Endothelial cell of hepatic sinusoid (primary cell): ENCODE data around the gene TMEM94.
"Not testable (repeated sequence)": the region's sequence is repeated elsewhere in the genome, so short reads cannot be mapped to it uniquely, and the experiment has no call there.

ENCODE experiments used
- in situ Hi-C: cut with HindIII; loops from 2 replicates; pipeline ENCODE4 v1.10.0; 2017; ENCODE audit warnings: low sequenced_read_pairs

TMEM94 gene

DNA sequence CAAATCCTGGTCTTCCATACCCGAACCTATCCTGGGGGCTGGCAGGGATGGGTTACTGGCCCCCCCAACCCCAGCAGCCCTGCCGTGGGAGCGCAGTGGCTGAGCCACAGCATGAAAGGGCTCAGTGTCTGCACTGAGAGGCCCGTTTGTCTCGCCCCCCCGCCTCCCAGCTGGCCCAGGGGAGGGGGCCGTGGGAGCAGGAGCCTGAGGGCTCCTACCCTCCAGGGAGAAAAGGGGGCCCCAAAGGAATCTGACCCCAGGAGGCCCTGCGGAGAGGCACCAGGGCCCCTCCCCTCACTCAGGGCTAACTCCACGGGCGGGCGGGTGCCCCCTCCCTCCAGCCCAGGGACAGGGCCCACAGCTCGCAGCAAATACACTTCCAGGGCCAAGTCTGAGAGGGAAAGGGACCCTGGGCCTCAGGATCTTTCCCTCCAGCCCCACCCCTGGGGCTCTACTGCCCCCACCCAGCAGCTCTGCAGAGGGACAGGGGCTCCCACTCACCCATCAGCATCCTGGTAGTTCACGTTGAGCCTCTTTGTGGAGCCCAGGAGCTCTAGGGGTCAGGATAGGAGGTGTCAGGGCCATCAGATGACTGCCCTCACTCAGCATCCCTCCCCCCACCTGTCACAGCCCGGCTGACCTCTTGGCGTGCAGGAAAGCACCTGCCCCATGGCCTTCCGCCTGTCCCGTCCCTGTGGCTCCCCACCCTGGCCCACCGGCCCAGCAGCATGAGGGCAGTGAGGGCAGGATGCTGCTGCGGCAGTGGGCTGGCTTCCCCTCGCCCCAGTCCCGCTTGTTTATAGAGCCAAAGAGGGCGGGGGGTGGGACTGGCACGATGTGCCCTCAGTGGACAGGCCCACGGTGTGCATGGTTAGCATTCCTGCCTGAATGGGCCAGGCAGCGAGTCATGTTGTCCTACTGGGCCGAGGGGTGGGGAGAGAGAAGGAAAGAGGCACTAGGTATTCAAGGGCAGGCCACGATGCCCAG lies 51.6 kb downstream of the TMEM94 start:
- in situ Hi-C loops, result no loop called here

DNA sequence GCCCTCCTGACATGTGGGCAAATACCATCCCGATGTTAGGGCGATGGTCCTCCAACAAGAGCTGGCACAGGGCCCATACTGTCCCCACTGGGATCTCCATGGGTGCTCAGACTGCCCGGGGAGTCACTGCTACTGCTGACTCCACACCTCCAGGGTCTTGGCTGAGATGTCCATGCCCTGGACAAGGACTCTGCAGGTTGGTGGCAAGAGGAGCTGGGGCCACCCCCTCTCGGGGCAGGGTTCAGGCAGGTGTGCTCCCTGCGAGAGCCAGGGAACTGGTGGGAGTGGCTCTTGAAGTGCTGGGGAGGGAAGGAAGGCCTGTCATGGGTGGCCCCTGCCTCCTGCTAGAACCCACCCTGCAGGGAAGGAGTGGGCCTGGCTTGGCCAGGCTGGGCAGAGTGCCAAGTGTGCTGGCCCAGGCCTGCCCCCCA lies 52.5 kb downstream of the TMEM94 start:
- in situ Hi-C loops, result no loop called here

DNA sequence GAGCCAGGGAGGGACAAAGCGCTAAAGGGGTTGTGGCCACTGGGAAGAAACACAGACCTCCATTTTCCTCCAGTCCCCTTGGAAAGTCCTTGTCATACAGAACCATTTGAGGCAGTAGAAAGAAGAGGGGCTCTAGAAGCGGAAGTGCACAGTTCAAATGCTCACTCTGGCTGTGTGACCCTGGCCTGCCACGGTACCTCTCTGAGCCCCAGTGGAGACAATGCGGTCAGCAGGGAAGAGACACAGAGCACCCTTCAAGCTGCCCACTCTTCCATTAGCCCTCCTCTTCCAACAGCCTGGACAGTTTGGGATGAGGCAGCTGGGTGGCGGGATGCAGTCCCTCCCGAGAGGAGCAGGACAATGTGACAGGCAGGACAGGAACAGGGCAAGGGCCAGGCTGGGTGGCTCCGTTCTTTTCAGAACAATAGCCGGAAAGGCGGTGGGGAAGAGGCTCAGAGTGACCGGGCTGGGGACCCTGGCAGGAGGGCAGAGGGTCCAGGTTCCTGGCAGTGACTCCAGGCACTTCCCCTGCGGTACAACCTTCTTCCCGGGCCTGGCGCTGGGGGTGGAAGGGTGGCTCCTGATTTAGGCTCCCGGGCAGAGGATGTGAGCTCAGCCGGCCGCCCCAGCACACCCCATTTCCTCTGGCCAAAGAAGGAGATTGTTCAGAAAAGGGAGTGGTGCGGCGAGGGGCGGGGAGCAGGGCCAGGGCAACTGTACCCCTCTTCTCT lies 53.3 kb downstream of the TMEM94 start:
- in situ Hi-C loops, result no loop called here

DNA sequence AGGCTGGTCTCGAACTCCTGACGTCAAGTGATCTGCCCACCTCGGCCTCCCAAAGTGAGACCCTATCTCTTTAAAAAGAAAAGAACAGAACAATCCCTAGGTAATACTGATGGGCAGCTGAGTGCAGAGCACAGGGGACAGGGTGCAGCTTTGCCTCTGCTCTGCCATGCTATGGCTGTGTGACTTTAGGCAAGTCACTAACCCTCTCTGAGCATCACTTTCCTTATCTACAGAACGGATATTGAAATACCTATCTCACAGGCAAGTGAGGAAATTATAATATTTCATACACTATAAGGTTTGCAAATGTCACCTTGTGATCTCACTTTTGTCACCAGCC lies 54.8 kb downstream of the TMEM94 start:
- in situ Hi-C loops, result no loop called here

DNA sequence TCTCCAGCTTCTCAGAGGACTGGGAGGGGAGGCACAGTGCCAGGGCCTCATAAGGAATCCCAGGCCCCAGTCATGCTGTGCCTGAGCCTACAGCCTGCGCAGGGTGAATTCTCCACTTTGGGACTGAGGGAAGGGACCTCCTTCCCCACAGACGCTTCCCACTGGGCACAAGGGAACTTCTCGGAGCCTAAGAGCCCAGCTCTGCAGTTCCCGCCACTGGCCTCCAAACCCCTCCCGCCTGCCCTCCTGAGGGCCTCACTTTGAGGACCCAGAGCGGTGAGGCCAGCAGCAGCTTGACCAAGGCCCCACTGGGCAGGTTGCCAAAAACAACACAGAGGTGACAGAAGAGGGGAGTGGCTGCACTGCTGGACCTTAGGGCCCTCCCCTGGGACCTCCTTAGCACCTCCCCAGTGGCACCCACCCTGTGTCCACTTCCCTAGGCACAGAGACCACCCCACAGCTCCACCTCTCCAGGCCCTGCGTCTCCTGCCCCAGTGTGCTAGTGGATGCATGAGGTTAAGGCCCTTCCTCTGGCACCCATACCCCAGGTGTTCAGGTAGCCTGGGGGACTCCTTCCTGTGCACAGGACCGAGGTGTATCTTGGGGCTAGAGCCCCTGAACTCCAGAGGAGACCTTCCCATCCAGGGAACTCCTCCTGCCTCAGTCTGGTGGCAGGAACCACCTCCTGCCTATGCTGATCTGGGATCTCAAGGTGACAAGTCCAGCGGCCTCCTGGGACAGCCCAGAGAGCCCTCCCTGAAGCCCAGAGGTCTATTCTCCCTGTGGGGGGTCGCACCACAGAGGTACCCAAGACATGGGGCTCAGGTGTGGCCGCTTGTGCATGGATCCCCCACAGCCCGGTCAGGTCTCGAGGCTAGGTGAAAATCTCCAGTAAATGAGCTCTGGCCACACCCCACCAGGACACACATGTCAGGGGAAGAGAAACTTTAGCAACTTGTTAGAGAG lies 55.5 kb downstream of the TMEM94 start:
- in situ Hi-C loops, result no loop called here

DNA sequence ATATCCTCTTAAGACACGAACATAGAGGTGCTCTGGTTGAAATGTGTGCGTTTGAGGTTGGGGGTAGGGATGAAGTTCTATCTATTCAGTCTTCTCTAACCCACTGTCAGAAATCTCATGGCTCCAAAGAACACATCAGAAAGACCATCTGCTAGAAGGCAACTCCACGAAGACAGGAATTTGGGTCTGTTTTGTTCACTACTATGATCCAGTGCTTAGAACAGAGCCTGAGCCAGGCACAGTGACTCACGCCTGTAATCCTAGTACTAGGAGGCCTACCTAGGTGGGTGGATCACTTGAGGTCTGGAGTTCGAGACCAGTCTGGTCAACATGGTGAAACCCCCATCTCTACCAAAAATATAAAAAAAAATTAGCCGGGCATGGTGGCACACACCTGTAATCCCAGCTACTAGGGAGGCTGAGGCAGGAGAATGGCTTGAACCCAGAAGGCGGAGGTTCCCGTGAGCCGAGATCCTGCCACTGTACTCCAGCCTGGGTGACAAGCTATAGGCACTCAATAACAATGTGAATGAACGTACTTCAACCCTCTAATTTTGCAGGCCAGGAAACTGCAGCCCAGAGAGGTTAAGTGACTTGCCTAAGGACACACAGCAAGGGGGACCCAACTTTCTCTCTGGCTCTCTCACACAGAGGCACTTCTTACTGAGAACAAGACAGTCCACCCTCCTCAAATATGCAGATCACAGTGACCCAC lies 56.6 kb downstream of the TMEM94 start:
- in situ Hi-C loops, result no loop called here

DNA sequence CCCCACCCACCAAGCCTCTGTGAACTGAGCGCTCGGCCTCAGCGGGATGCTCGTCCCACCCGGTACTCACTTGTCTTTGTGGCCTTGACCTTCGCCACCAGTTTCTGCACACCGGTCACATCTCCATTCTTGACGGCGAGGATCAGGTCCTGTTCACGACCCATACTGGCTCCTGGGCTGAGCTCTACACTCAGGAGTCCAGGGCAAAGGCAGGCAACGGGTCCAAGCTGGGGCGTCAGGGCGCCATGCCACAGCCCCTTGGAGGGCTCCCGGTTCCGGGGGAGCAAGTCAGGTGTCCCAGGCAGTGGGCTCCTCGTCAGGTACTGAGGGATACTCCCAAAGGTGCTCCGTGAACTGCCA lies 57.2 kb downstream of the TMEM94 start:
- in situ Hi-C loops, result no loop called here

DNA sequence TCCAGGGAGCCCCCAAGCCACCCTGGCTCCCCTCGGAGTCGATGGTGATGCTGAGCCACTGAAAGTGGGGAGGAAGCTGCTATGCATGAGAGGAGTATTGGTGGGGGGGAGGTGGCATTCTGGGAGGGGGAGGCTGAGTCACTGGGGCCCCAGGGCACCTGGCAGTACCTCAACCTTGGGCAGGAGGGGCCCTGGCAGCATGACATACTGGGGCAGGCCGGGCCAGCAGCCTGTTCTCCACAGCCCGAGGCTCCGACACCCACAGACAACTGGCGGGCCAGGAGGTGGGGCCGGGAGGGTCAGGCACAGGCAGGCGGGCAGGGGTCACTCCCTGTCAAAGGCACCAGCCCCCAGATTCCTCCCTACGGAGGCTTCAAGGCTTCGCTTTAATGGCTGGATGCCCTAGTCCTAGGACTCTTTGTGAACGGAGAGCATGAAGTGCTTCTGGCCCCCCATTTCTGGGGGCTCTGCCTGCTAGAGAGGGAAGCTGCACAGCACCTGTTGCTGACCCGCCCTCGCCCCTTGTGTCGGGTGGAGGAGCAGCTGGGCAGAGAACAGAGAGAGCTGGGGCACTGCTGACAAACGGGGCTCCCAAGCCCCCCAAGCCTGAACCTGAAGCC lies 58.0 kb downstream of the TMEM94 start:
- in situ Hi-C loops, result no loop called here

DNA sequence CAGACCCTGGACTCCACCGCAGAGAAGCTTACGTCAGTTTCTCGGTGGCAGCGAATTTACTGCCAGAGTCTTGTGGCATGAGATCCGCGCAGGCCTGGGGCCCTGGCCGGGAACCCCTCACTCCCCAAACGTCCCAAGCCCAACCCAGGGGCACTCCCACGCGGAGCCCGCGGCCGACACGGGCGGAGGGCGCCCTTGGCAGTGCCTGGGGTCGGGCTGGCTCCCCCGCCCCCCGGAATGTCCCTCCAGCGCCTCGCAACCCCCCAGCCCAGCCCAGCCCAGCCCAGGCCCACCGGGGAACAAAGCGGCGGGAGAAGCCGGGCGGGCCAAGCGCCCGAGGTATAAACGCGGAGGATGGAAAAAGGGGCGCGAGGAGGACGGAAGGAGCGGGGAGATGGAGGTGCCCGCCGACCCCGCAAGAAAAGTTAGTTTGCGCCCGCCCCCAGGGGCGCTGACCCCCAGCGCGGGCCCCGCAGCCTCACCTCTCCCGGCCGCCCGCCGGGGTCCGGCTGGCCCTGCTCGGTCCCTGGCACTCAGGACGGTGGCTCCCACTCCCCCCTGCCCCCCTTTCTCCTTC lies 58.6 kb downstream of the TMEM94 start:
- in situ Hi-C loops, result no loop called here

DNA sequence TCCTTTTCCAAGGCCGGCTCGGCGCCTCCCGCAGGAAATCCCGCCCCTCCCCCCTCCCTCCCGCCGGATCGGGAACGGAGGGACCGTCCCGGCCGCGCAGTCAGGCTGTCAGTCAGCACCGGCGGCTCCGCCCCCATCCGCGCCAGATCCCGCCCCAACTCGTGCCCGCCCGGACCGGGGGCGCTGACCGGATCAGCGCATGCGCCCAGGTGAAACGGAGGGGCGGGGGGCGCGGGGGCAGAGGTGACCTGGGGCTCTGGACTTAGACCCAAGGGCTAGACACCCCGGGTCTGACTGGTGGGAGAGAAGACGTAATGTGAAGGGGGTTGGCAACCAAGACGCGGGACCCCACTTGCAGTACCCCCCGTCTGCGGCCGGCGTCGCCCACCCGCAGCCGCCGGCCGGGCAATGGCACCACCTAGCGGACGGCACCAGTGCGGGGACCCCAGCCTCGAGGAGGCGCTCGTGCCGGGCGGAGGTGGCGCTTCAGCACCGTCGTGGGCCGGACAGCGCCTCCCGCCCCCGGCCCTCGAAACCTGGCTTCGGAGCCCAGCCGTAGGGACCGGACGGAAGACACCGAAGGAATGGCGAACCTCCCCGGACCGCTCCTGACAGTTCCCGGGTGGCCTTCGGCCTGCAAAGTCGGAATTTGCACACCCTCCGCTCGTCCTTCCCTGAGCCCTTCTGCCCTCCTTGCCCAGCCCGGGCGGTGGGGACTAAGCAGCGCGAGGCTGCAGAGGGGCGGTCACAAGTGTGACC lies 59.2 kb downstream of the TMEM94 start, which contains the start of gene CASKIN2:
Gene CASKIN2 (minus strand): TSS at position 42 of the 759 bp plus-strand sequence. CDS start 1,733 bp downstream, outside the sequence.
- in situ Hi-C loops, result no loop called here

DNA sequence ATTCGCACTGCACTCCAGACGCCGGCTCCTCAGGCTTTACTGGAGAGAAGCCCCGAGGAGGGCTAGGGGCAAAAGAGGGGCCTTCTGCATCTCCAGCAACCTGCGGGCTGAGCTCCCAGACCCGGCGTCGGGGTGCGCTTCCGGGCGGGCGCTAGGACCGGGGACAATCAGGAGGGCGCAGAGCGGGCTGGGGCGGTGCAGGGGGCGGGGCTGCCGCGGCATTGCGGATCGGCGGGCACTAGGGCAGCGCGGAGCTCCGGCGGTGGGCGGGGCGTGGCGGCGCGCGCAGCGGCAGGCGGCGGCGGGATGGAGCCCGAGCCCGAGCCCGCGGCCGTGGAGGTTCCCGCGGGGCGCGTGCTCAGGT lies 59.8 kb downstream of the TMEM94 start, which contains the start of gene TSEN54:
Gene TSEN54 (plus strand): TSS at position 274 of the 364 bp plus-strand sequence. CDS start 33 bp downstream, at position 307.
- in situ Hi-C loops, result no loop called here

DNA sequence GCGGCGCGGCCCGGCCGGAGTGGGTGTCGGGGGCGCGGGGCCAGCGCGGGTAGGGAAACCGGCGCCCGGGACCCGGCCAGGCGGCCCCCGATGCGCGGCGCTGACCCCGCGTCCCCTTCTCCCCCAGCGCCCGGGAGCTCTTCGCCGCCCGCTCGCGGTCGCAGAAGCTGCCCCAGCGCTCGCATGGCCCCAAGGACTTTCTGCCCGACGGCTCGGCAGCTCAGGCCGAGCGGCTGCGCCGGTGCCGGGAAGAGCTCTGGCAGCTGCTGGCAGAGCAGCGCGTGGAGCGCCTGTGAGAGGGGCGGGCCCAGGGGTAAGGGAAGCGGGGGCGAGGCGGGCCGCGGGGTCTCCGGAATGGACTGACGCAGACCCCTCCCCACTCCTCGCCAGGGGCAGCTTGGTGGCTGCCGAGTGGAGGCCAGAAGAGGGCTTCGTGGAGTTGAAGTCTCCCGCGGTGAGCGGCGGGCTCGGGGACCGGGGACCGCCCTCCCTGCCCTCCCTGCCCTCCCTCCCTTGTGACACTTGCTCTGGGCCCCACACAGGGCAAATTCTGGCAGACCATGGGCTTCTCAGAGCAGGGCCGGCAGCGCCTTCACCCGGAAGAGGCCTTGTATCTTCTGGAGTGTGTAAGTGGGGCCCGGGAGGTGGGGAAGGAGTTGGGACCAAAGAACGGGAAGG lies 60.3 kb downstream of the TMEM94 start:
- in situ Hi-C loops, result no loop called here

DNA sequence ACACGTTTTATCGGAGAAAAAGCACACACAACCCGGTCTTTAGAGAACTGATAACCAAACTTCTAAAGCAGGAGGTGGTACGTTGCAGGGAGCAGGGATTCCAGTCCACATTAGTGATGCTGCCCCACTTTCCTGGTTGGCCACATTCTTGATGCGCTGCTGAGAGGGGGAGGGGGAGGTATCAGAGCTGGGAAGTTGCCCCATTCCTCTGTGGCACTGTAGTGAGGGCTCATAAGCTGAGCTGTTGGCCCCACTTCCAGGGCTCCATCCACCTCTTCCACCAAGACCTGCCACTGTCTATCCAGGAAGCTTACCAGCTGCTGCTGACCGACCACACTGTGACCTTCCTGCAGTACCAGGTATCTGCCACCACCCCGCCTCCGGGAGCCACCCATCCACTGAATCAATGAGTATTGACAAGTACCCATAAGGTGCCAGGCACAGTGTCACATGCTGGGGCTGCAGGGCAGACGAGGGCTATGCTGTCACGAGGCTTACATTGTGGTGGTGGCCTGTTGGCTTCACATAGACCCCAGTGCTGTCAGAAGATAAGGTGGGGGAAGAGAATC lies 60.9 kb downstream of the TMEM94 start:
- in situ Hi-C loops, result no loop called here

DNA sequence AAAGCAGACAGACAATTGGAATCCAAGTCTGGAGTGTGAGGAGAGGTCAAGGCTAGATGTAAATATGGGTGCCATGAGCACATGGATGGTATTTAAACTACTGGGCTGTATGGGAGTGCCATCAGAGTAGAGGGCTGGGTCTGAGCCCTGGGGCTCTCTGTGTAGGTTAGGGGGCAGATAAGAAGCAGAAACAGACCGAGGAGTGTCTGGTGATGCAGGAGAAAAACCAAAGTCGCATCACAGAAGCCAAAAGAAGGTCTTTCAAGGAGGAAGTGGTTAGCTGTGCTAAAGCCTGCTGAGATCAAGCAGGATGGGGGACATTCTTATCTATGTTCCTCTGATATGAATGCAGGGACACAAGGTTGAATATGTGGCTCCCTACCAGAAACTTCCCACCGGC lies 61.8 kb downstream of the TMEM94 start:
- in situ Hi-C loops, result no loop called here

DNA sequence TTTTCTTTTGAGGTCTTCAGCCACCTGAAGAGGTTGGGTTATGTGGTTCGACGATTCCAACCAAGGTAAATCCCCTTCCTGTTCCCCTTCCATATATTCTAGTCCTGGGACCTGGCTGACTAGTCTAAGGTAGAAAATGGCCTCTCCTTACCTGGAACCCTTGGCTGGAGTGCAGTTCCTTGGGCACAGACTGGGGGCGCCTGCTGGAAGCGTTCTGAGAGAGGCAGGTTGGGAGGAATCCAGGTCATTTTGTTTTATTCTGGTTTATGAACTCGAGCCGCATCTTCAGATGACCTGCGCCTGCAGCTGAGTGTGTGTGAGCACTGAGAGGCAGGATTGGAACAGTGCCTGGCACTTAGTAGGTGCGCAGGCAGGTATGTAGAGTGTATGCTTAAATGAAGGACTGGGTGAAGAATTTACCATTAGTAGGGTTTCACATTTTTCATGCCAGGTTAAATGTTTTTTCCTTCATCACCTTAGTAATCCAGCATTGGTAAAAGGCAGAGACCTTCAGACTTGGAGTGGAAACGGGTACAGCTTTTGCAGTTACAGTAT lies 62.6 kb downstream of the TMEM94 start:
- in situ Hi-C loops, result no loop called here

DNA sequence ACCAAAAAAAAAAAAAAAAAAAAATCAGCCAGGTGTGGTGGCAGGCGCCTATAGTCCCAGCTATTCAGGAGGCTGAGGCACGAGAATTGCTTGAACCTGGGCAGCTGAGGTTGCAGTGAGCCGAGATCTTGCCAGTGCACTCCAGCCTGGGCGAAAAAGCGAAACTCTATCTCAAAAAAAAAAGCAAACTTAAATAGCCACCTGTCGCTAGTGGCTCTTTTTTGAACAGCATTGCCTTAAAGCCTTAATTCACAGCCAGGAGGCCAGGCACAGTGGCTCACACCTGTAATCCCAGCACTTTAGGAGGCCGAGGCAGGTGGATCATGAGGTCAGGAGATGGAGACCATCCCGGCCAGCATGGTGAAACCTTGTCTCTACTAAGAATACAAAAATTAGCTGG lies 64.0 kb downstream of the TMEM94 start:
- in situ Hi-C loops, result not testable (repeated sequence)

DNA sequence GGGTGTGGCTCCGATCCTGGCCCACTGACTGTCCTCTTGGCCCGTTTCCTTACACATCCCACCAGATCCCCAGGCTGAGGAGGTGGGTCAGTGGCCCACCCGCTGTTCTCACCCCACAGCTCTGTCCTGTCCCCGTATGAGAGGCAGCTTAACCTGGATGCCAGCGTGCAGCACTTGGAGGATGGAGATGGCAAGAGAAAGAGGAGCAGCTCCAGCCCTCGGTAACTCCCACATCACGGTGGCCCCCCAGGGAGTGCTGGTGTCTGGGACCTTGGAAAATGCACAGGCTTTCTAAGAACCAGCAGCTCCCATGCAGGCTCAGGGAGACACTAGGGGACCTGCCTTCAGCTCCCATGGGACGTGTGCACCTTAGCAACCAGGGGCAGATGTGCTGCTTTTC lies 64.9 kb downstream of the TMEM94 start:
- in situ Hi-C loops, result no loop called here
